Astrocyte (in vitro differentiated cells and primary cell): Measurements from ENCODE around the gene EPOP. TPM values are rescaled to one million over a fixed set of nuclear protein-coding genes. Genes with fewer than 3 reads are reported as not detected.

Experiments
- DNase-seq: peaks from one replicate; pipeline ENCODE4 v3.0.0-alpha.2; 2010; ENCODE audit warnings: low read depth
- FAIRE-seq: peaks from 2 replicates; lab custom pipeline; 2011; peaks lifted over from hg19 to GRCh38; lab: Jason Lieb, UNC
- H2AFZ ChIP-seq: 2 replicates; pipeline ENCODE4 v1.6.0; 2012; ENCODE audit warnings: low read depth, low read length, inconsistent platforms
- H3K27ac ChIP-seq: 2 replicates; pipeline ENCODE4 v1.5.1; 2011; ENCODE audit warnings: low read depth, low read length, inconsistent platforms
- H3K27me3 ChIP-seq: 2 replicates; pipeline ENCODE4 v1.6.0; 2011; ENCODE audit warnings: low read length, inconsistent platforms; ENCODE audit not compliant: insufficient read depth
- H3K36me3 ChIP-seq: 2 replicates; pipeline ENCODE4 v1.5.1; 2011; ENCODE audit warnings: low read length, inconsistent platforms; ENCODE audit not compliant: insufficient read depth
- H3K4me1 ChIP-seq: 2 replicates; pipeline ENCODE4 v1.5.1; 2011; ENCODE audit warnings: low read length, inconsistent platforms; ENCODE audit not compliant: insufficient read depth
- H3K4me2 ChIP-seq: 2 replicates; pipeline ENCODE4 v1.6.0; 2012; ENCODE audit warnings: low read length, inconsistent platforms
- H3K4me3 ChIP-seq: 2 replicates; pipeline ENCODE4 v1.5.1; 2011; ENCODE audit warnings: low read depth, mild to moderate bottlenecking, low read length, inconsistent platforms; ENCODE audit not compliant: insufficient read depth
- H3K79me2 ChIP-seq: 2 replicates; pipeline ENCODE4 v1.6.0; 2012; ENCODE audit warnings: mild to moderate bottlenecking, low read length, inconsistent platforms; ENCODE audit not compliant: insufficient read depth
- H3K9ac ChIP-seq: 2 replicates; pipeline ENCODE4 v1.6.0; 2012; ENCODE audit warnings: mild to moderate bottlenecking, low read length, inconsistent platforms
- H3K9me3 ChIP-seq: 2 replicates; pipeline ENCODE4 v1.5.1; 2012; ENCODE audit warnings: low read depth, mild to moderate bottlenecking, low read length, inconsistent platforms; ENCODE audit not compliant: insufficient read depth
- H4K20me1 ChIP-seq: 2 replicates; pipeline ENCODE4 v1.6.0; 2012; ENCODE audit warnings: low read length, inconsistent platforms; ENCODE audit not compliant: insufficient read depth
- H3K27ac Mint-ChIP-seq: one replicate; pipeline ENCODE4 v1.8.0; 2021; ENCODE audit warnings: mild to moderate bottlenecking, mixed read lengths; ENCODE audit not compliant: unreplicated experiment
- H3K27me3 Mint-ChIP-seq: one replicate; pipeline ENCODE4 v1.8.0; 2021; ENCODE audit warnings: low read depth, mixed read lengths; ENCODE audit not compliant: unreplicated experiment
- H3K36me3 Mint-ChIP-seq: one replicate; pipeline ENCODE4 v1.8.0; 2021; ENCODE audit warnings: low read depth, mixed read lengths; ENCODE audit not compliant: unreplicated experiment
- H3K4me1 Mint-ChIP-seq: one replicate; pipeline ENCODE4 v1.8.0; 2021; ENCODE audit warnings: low read depth, mixed read lengths; ENCODE audit not compliant: unreplicated experiment
- H3K4me3 Mint-ChIP-seq: one replicate; pipeline ENCODE4 v1.8.0; 2021; ENCODE audit warnings: mild to moderate bottlenecking, moderate library complexity, mixed read lengths; ENCODE audit not compliant: unreplicated experiment
- H3K9me3 Mint-ChIP-seq: one replicate; pipeline ENCODE4 v1.8.0; 2021; ENCODE audit warnings: mild to moderate bottlenecking, mixed read lengths; ENCODE audit not compliant: unreplicated experiment
- EZH2 ChIP-seq: IDR thresholded peaks from 2 replicates; pipeline ENCODE4 v1.6.1; 2012; ENCODE audit warnings: mild to moderate bottlenecking, low read length, inconsistent platforms; ENCODE audit not compliant: insufficient read depth
- total RNA-seq: library from RNA; stranded (reverse); gene quantifications from 2 replicates; pipeline ENCODE4 v1.2.1, GENCODE V29; 2021
- TF ChIP-seq, protein P1 (sequence below): IDR thresholded peaks from 2 replicates; pipeline ENCODE4 v1.5.1; 2011; ENCODE audit warnings: low read depth, mild to moderate bottlenecking, inconsistent platforms, low read length, moderate library complexity; ENCODE audit not compliant: insufficient read depth

The EPOP gene
- total RNA-seq, 1 donor from 2014 or later, result 4.1 TPM

DNA sequence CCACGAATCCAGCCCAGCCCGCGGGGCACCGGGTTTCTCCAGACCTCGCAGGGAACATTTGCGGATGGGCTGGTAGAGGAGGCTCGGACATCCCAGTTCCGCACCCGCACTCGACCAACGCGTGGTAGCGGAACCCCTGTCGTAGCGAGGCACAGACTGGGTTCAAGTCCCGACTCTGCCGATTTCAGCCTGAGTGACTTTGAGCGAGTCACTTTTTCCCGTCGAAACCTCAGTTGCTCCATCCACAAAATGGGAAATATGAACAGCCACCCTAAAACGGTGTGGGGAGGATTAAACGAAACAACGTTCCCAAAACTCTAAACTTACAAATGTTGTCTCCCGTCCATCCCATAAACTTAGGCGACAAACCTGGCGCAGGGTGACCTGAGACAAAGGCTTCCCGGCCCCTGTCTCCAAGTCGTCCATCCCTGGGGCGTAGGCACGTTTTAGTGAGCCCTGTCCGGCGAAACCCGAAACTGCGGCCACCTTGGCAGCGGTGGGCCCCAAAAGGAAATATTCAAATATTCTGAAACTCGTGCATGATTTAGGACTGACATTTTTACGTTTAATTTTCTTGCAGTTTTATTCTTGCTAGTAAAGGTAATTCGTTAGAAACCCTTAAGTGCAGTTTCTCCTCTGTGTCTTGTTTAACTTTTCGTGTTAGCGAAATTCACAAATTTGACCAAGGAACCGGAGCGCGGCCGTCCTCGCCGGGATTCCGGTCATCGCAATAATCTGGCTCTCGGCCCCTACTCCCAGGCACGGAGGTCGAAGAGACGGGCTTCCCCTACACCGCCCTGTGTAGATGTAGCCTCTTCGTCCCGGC, 28.4 kb upstream of the EPOP start:
- peaks cover 14% of the 10 kb centered on the region for H3K79me2 ChIP-seq
- TF ChIP-seq, protein P1, sequence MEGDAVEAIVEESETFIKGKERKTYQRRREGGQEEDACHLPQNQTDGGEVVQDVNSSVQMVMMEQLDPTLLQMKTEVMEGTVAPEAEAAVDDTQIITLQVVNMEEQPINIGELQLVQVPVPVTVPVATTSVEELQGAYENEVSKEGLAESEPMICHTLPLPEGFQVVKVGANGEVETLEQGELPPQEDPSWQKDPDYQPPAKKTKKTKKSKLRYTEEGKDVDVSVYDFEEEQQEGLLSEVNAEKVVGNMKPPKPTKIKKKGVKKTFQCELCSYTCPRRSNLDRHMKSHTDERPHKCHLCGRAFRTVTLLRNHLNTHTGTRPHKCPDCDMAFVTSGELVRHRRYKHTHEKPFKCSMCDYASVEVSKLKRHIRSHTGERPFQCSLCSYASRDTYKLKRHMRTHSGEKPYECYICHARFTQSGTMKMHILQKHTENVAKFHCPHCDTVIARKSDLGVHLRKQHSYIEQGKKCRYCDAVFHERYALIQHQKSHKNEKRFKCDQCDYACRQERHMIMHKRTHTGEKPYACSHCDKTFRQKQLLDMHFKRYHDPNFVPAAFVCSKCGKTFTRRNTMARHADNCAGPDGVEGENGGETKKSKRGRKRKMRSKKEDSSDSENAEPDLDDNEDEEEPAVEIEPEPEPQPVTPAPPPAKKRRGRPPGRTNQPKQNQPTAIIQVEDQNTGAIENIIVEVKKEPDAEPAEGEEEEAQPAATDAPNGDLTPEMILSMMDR, result no peak
- peak; percentile 51 for TF ChIP-seq EZH2
- H2AFZ ChIP-seq, result peak overlapping the region; percentile 77
- Mint-ChIP-seq H3K27me3 (peaks cover 20% of the 10 kb centered on the region), H3K27ac (peak overlapping the region; percentile 66), H3K4me3 (peak overlapping the region; percentile 78), H3K9me3 (peaks cover 3% of the 10 kb centered on the region), H3K36me3 (no peaks in the 10 kb centered on the region), H3K4me1 (peaks cover 15% of the 10 kb centered on the region)
- H3K27me3 ChIP-seq, result peaks cover 7% of the 10 kb centered on the region
- no peaks in the 10 kb centered on the region for H3K9me3 ChIP-seq
- H3K4me1 ChIP-seq, result peaks cover 41% of the 10 kb centered on the region
- peaks cover 18% of the 10 kb centered on the region for H4K20me1 ChIP-seq
- peak overlapping the region; percentile 92 for H3K4me2 ChIP-seq
- FAIRE-seq (no peak), DNase-seq (no peak)
- H3K27ac ChIP-seq, result peak overlapping the region; percentile 8
- H3K4me3 ChIP-seq, result peak overlapping the region; percentile 64
- no peaks in the 10 kb centered on the region for H3K36me3 ChIP-seq
- H3K9ac ChIP-seq, result peak overlapping the region; percentile 77

DNA sequence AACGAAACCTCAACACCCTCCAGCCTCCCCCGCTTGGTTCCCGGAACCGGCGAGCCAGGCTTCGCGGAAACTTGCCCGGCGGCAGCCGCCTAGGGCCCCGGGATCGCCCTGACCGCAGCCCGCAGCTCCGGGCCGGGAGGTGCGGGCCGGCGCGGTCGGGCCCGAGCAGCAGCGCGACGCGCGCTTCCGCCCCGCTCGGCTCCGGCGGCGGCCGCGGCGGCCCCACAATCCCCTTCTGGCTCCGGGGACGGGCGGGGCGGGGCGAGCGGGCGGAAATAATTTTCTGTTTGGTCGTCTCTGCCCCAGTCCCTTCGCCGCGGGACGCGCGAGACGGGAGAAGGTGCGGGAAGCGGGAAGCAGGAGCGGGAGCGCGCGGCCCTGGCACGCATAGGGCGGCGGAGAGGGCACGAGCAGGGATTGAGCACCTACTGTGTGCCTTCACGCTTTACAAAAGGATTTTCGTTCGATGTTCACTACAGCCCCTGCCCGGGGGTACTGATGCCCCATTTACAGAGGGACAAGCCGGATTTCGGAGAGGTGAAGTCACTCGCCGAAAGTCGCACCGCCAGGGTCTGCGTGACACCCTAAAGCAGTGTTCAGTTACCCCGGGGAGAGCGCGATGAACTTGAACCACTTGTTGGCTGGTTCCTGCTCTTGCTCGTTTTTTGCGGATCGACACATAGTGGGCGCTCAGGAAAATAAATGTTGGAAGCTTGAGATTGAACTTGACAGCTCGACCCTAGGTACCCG, 27.6 kb upstream of the EPOP start:
- FAIRE-seq, result no peak
- Histone ChIP-seq H3K36me3 (no peaks in the 10 kb centered on the region), H4K20me1 (peaks cover 12% of the 10 kb centered on the region), H3K27ac (peak overlapping the region; percentile 8), H3K4me2 (peak overlapping the region; percentile 92), H3K9me3 (no peaks in the 10 kb centered on the region), H2AFZ (peak overlapping the region; percentile 84), H3K4me1 (peaks cover 41% of the 10 kb centered on the region), H3K79me2 (peaks cover 13% of the 10 kb centered on the region), H3K27me3 (peaks cover 15% of the 10 kb centered on the region), H3K4me3 (peak overlapping the region; percentile 64), H3K9ac (peak overlapping the region; percentile 77)
- Mint-ChIP-seq H3K27me3 (peaks cover 23% of the 10 kb centered on the region), H3K36me3 (no peaks in the 10 kb centered on the region), H3K9me3 (peaks cover 3% of the 10 kb centered on the region), H3K27ac (peak overlapping the region; percentile 66), H3K4me1 (peaks cover 15% of the 10 kb centered on the region), H3K4me3 (peak overlapping the region; percentile 81)
- no peak for TF ChIP-seq EZH2
- TF ChIP-seq, protein P1, result no peak
- peak; percentile 64 for DNase-seq
